Cerebellar nuclear complex (tissue), 1 donor: ENCODE results near the gene CPTP.
"Not testable (repeated sequence)": the region's sequence is repeated elsewhere in the genome, so short reads cannot be mapped to it uniquely, and the experiment has no call there.

ENCODE experiments used
- DNase-seq, 2 experiments: peaks; one replicate each; lab custom pipeline; 2025; lab: John Stamatoyannopoulos, UW

Gene CPTP

DNA sequence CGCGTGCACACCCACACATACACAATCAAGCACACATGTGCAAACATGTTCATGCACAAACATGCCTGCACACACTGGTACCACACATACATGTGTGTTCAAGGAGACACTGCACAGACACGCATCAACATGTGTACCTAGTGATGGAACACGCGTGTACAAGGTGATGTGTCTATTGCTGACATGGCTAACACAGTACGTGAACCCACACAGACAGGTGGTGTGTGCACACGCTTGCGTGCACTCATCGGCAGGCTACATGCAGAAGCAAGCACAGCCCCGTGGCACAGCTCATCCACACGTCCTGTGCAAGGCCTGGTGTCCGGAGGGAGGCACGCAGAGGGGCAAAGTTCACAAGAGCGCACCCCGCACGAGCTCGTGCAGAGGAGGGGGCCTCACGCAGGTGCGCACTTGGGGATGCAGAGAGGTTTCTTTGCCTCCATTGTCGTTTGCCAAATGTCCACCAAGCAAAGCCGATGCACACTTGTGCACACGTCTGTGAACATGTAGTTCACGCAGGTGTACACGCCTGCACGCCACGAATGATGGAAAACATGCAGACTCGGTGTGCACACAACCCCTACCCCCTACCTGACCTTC, 17.8 kb upstream of the CPTP start:
- no peak for DNase-seq

DNA sequence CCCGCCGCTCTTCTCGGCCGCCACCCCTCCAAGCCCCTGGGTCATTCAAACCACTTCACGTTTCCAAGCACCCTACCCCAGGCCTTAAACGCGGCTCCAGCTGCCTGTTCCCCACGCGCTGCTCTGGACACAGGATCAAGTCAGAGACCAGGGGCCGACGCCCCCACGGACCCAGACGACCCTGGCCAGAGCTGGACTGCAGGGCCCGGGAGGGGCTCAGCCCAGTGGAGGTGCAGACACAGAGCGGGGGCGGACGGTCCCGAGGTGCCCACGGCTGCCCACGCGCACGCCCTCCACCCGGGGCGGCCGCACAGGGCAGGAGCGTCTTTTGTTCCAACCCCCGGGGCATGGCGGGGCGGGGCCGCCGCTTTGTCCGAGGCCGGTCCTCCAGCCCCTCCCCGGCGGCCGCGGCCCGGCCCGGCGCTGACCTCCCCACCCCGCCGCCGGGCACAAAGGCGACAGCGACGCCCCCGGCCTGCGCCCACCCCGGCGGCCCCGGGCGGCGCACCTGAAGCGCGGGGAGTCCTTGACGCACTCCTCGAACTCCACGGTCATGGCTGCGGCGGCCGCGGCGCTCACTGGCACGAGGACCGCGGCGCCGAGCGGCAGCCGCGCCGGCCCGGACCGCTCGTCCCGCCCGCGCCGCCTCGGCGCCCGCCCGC, 17.2 kb upstream of the CPTP start:
- DNase-seq = no peak

DNA sequence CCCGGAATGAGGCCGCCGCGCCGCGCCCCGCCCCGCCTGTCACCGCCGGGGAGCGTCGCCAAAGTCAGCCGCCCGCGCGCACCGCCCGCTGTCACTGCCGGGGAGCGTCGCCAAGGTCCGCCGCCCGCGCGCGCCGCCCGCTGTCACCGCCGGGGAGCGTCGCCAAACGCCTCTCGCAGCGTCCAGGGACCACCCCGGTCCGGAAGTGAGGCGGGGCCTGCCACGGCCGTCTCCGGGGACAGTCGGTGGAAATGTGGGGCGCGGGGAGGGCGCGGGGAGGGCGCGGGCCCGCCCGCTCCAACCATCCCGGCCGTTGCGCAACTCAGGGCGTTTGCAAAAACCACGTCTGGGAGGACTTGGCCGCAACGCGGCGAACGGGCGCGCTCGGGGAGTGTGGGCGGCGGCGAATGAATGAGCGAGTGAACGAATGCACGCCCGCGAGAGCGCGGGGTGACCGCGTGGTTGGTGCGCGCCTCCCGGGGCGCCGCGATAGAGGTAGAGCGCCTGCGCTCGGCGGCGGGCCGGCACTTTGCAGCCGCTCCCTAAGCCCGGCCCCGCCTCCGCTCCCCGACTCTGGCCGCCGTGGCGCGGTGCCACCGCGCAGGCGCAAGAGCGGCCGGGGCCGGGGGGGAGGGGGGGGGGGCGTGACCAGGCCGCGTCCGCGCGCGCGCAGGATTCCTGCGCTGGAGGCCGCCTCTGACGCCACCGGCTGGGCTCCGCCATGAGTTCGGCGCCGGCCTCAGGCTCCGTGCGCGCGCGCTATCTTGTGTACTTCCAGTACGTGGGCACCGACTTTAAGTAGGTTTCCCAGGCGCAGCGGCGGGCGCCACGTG, 16.5 kb upstream of the CPTP start, which contains the start of the genes ACAP3 and PUSL1:
TSS of gene ACAP3 (minus strand) at position 8 of the 833 bp plus-strand sequence. CDS start 115 bp downstream, outside the sequence.
TSS of gene PUSL1 (plus strand) at position 675 of the 833 bp plus-strand sequence. CDS start at position 722, 47 bp downstream.
- peak in 1 of 2 experiments; percentile 55 for DNase-seq

DNA sequence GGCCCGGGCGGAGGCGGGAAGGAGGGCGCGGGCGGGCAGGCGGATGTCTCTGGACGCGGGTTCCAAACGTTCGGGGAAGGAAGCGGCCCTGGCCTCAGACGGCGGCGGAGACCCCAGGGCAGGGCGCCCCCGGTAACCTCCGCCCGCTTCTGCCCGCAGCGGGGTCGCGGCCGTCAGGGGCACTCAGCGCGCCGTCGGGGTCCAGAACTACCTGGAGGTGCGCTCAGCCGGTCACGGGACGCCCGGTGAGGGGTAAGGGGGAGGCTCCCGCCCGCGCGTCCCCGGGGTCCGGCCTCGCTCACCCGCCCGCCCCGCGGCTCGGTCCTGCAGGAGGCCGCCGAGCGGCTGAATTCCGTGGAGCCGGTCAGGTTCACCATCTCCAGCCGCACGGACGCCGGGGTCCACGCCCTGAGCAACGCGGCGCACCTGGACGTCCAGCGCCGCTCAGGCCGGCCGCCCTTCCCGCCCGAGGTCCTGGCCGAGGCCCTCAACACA, 15.8 kb upstream of the CPTP start:
- no peak for DNase-seq

DNA sequence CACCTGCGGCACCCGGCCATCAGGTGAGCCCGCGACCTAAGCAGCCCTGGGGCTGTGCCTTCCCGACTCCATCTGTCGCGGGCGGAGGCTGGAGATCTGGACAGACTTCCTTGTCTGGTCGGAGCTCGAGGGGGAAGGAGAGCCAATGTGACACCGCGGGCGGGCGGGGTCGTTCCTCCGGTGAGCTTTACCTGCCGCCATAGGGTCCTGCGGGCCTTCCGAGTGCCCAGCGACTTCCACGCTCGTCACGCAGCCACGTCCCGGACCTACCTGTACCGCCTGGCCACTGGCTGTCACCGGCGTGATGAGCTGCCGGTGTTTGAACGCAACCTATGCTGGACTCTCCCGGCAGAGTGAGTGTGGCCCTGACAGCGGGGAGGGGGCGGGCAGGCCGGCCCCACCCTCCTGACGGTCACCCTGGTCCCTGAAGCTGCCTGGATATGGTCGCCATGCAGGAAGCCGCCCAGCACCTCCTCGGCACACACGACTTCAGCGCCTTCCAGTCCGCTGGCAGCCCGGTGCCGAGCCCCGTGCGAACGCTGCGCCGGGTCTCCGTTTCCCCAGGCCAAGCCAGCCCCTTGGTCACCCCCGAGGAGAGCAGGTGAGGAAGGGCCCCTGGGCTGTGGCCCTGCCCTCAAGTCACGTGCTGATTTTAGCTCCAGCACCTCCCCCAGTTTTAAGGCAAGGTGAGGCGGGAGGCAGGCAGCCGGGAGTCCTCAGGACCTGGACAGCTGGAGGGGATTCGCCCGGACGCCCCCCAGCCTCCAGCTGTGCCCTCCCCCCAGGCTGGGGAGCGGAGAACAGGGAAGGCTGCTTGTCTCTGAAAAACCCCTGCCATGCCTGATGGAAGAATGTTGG, 15.1 kb upstream of the CPTP start:
- DNase-seq = no peak

DNA sequence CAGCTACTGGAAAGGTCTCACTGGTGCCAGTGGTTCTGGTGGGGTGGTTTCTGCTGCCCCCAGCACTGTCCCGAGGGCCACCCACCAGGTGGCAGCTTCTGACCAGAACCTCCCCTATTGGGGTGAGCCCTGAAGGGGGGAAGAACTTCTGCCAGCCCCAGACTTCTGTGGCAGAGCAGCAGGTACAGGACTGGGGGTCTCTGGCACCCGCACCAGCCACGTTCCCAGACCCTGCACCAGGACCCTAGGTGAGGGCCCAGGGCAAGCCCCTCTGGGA, 14.6 kb upstream of the CPTP start:
- DNase-seq = no peak

DNA sequence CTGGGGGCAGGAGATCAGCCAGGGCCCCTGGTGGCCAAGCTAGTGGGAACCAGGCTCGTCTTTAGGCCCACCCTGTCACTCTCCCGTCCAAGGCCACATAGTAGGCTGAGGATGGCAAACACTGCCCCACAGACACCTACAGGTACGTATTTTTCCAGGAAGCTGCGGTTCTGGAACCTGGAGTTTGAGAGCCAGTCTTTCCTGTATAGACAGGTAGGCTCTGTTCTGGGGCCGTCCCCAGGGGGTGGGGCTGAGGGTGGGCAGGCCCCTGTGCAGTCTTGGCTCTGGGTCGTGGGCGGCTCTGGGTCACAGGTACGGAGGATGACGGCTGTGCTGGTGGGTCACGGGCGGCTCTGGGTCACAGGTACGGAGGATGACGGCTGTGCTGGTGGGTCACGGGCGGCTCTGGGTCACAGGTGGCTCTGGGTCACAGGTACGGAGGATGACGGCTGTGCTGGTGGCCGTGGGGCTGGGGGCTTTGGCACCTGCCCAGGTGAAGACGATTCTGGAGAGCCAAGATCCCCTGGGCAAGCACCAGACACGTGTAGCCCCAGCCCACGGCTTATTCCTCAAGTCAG, 14.0 kb upstream of the CPTP start:
- no peak for DNase-seq

DNA sequence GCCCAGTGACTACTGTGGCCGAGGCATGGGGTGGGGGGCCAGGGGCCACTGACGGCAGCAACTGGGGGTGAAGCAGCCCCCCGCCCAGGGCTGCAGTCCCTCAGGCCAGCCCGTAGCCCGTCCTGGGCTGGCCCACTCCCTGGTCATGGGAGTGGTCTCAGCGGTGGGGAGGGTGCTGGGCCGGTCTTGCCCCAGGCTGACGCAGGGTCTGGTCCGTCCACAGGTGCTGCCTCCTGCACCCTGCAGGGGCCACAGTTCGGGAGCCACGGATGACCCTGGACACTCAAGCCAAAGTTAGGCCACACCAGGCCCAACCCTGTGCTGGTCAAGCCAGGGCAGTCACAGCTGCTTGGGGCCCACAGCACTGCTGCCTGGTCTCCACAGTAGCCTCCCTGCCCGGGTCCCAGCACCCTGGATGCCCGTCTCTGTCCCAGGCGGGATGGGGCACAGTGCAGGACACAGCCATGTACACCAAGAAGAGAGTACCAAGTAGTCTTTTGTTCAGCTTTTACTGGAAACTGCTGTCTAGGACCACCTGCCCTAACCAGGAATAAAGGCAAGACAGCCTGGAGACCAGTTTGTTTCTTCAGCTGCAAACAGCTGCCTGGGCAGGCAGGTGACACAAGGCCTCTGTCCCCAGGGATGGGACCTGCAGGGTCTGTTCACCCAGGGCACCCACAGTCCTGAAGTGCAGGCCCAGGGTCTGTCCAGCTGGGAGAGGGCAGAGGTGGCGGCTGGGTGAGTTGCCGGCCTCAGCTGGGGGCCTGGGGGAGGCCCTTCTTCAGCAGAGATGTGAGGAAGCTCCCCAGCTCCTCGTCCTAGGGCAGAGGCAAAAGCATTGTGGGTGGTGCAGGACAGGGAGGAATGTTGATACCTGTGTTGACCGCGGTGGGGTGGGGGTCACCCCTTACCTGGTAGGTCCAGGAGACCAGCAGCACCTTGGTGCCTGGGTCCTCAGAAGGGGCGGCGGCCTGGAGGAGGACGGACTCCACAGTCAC, 13.2 kb upstream of the CPTP start:
- DNase-seq = no peak

DNA sequence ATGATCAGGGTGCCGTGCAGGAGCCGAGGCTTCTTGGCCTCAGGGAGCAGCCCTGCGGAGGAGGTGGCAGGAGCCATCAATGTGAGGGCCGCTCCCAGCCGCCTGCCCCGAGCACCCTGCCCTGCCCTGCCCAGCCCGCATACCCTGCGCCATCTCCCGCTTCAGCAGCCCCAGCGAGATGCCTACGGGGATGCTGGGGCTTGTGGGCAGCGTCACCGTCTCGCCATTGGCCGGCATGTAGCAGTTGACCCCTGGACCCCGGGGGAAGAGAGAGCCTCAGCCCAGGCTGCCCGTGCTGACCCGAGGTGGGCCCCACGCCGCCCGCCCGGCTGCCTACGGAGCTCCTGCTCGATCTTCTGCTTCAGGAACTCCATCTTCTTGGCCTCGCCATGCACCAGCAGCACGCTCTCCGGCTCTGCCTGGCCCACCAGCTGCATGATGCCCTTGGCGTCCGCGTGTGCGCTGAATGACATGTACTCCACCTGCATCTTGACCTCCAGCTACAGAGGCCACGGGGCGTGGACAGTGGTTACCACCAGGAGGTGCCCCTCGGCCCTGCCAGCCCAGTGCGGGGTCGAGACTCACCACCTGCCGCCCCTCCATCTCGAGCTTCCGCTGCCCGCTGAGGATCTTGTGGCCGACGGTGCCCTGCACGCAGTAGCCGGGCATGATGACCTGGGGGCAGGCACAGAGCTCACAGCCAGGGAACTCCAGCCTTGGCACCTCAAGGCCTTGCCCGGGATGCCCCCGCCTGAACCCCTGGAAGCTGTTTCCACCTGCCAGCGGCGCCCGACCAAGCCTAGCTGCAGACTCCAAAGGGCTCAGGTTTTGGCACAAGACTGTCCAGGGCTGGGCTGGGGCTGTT, 11.9 kb upstream of the CPTP start:
- DNase-seq = no peak

DNA sequence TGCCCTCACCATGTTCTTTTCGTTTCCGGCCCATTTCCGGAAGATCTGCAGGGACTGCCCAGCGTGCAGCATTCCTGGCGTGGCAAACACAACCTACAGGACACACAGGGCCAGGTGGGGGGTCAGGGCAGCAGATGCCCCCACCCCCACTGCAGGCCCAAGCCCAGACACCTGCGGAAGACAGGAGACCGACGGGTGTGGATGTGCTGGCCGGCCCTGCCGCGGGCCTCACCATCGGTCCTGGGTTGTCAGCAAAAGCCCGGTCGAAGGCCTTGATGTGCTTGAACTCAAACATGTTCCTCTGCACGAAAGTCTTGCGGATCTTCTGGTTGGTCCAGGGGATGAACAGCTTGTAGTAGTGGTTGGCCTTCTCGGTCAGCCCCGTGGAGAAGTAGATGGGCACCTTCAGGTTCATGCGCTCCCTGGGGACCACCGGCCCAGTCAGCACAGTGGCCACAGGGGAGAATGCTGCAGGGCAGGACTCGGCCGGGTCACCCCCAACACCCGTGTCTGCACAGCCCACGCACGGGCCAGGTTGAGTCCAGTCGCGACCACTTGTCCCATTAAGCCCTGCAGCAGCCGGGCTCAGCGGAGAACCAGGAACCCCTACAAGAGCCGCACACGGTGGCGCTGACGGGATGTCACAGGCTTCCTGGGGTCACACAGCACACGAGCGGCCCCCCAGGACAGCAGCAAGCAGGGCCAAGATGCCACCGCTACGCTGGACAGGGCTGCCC, 10.9 kb upstream of the CPTP start:
- no peak for DNase-seq

DNA sequence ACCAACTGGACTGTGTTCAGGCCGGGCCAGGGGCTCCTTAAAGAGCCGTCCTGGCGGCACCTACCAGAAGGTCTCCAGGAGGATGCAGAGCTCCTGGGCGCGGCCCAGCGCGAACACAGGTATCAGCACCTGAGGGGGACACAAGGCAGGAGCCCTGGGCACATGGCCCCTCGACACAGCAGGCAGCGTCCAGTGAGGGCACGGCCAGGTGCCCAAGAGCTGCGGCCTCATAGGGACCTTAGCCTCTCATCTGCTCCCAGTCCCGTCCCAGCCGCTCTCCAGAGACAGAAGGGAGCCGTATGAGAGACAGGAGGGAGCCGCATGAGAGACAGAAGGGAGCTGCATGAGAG, 10.4 kb upstream of the CPTP start:
- DNase-seq = no peak

DNA sequence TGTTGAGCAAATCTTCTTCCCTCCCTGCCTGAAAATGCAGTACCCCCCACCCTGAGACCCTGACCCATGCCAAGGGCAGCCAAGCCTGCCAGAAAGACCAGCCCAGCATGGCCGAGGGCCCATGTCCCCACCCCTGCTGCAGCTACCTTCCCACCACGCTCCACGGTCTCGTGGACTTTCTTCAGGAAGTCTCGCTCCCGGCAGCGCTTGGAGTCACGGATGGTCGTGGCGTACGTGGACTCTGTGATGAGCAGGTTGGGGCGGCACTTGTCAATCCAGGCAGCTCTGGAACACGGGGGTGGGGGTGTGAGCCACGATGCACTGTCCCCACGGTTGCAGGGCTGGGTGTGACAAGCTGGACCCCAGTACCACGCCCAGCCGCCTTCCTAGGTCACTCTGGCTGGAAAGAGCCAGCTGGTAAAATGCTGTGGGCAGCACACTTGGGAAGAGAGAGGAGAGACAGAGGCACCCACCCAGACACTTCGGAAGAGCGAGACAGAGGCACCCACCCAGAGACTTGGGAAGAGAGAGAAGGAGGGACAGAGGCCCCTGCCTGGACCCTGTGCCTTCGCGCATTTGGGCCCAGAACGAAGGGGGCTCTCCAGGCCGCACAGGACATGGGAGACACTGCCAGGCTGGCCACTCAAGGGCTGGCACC, 9.8 kb upstream of the CPTP start:
- no peak for DNase-seq

DNA sequence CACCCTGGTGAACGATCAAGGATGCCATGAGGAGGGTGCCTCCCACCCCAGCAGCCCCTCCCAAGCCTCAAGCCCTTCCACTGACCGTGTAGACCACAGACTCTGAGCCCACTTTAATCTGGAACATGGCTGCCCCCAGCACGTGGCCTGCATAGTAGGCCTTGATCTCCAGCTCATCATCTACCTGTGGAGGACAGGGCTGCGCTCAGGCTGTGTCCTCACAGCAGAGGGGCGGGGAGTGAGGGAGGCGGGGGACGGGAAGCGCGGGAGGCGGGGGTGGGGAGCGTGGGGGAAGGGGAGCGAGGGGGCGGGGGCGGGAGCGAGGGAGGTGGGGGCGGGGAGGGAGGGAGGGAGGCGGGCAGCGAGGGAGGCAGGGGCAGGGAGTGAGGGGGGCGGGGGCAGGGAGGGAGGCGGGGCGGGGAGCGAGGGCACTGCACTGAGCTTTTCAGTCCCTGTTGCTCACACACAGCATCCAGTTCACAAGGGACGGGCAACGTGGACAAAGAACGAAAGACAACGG, 9.1 kb upstream of the CPTP start:
- DNase-seq = no peak

DNA sequence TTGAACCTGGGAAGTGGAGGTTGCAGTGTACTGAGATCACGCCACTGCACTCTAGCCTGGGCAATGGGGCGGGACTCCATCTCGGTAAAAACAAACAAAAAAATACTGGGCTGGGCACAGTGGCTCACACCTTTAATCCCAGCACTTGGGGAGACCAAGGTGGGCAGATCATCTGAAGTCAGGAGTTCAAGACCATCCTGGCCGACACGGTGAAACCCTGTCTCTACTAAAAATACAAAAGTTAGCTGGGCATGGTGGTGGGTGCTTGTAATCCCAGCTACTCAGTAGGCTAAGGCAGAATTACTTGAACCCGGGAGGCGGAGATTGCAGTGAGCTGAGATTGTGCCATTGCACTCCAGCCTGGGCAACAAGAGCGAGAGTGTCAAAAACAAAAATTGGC, 8.4 kb upstream of the CPTP start:
- not testable (repeated sequence) for DNase-seq

DNA sequence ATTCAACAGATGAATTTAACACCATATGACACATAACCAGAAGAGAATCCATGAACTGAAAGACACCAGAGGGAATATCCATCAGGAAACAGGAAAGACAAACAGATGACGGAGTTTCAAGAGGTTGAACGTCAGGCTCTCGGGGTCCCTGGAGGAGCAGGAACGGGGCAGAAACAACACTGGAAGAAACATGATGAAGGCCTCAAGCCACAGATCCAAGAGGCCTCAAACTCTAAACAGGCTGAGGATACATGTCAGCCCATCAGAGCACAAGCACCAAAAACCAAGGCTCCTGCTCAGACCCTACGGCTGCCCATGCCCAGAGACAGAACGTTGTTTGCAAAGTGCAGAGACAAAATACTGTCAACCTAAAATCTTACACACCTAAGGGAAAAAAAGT, 7.2 kb upstream of the CPTP start:
- no peak for DNase-seq

DNA sequence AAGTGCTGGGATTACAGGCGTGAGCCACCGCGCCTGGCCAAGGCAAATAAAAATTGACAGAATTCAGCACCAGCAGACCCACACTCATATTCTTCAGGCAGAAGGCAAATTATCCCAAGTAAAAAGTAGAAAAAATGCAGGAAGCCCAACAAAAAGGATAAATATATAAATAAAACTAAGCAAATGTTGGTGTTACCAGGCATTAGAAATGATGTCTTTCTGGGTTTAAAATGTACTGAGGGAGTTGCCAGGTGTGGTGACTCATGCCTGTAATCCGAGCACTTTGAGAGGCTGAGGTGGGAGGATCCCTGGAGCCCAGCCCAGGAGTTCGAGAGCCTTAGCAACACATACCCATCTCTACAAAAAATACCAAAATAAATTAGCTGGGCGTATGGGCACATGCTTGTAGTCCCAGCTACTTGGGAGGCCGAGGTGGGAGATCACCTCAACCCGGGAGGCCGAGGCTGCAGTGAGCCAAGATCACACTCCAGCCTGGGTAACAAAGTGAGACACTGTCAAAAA, 6.4 kb upstream of the CPTP start:
- no peak for DNase-seq

DNA sequence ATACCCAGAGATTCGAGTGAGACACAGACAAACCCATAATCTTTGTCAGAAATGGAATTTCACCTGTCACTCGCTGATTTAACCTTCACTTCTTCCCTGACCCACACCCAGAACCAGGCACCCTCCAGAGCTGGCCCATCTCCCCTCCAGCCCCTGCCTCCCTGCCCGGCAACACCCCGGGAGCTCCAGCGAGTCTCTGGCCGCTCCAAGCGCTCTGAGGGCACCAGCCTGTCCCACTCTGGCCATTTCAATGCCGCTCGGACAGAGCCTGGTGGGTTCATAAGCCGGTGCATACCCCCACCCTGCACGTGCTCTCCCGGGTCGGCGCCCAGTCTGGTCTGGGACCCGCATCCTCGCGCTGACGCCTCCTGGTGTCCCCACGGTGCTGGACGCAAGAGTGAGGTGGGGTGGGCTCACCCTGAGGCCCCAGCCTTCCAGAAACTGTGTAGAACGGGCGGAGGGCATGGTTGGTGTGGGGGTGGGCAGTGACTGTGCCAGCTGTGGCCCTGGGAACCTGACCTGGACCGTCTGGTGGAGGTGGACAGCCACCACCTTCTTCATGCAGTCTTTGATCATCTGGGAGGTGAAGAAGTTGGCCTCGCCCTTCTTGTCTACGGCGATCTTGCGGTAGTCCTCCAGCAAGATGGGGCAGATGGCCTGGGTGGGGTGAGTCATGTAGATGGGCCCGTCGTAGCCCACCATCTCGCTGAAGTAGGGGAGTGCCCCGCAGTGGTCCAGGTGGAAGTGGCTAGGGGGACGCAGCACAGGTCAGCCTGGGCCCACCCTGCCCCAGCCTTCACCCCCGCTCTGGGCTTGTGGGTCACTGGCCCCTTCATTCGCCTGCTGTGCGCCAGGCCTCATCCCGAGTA, 5.6 kb upstream of the CPTP start:
- DNase-seq = no peak
